GM19193 (cell line): ENCODE data around the gene OOSP4B.

ENCODE experiments used
- POLR2A ChIP-seq: IDR thresholded peaks from 4 replicates; pipeline ENCODE4 v1.6.1; 2011; ENCODE audit not compliant: insufficient read depth, insufficient read length; ENCODE audit errors: extremely low read depth

OOSP4B gene

DNA sequence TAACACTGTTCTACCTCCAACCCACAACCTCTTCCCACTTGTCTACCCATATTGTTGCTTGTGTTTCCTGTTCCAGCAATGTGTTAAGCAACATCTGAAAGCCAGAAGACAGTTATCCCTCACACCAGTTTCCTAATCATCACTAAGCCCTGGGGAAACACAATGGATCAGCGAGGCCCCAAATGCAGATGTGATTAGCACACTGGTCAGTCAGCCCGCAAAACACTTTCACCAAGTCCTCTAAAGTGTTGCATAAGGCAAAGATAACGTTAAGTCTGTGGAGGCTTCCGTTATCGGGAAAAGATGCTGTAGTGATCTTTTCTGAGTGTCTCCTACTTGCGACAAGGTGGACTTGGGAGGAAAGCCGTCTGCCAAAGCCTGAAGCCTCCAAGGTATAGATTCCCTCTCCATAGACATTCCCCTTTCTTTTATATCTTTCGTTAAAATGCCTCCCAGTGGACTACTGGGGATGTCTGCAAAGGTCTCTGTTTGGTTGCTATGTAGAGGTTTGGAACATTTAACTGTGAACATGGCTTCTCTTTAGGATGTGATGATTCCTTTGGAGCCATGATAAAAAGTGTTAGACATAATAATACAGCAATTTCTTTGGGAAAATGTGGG is 39.5 kb downstream of the OOSP4B start, which contains the start of gene MS4A3:
Gene MS4A3, plus strand, starts transcription at position 317 of the 621 bp plus-strand sequence. CDS start 4,496 bp downstream, outside the sequence.
- TF ChIP-seq POLR2A = no peak

DNA sequence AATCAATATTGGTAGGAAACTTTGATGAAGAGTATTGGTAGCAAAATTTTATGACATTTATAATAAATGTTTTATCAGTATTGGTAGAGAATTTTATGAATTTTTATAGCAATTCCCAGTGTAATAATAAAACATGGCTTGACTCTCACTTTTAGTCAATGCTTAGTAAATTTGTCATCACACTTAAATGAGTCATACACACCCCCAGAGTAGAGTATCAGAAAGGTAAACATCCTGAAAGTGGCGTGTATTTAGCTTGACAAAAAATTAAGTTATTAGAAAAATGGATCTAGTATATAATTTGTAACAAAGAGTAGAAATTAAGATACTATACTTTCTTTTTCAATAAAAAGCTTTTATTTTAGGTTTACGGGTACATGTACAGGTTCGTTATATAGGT is 42.1 kb downstream of the OOSP4B start:
- TF ChIP-seq POLR2A = no peak

GRCh38 chr11:60059521-60060240 is 42.7 kb downstream of the OOSP4B start:
- no peak for TF ChIP-seq POLR2A

GRCh38 chr11:60064111-60064510 is 47.1 kb downstream of the OOSP4B start:
- TF ChIP-seq POLR2A = no peak

DNA sequence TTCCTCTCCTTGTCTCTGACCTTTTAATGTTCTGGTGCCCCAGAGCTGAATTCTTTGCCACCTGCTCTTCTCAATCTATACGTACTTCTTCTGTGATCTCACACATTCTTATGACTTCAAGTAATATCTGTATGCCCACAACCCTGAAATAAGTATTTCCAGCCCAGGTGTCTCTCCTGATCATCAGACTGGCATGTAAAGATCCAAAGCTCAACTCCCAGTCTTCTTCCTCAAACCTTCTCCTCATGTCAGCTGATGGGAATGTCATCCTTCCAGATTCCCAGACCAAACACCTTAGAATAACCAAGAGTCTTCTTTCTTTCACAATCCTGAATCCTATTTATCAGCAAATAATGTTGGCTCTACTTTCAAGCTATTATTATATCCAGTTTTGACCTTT is 48.8 kb downstream of the OOSP4B start:
- TF ChIP-seq POLR2A = no peak

DNA sequence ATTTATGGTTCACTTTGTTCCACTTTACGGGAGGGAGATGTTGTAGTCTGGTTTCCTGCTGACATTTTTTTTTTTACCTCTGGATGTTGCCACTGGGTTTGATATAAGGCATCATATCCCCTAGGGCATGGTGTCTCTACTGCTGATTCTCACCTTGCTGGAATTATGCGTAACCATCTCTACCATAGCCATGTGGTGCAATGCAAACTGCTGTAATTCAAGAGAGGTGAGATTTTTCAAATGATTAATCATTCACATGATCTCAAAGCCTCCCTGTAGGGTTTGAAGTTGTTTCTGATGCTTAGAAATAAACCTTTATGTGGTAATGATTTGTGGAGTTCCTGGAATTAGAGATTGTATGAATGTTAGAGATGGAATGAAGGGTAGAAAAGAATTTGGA is 52.5 kb downstream of the OOSP4B start:
- TF ChIP-seq POLR2A = no peak

DNA sequence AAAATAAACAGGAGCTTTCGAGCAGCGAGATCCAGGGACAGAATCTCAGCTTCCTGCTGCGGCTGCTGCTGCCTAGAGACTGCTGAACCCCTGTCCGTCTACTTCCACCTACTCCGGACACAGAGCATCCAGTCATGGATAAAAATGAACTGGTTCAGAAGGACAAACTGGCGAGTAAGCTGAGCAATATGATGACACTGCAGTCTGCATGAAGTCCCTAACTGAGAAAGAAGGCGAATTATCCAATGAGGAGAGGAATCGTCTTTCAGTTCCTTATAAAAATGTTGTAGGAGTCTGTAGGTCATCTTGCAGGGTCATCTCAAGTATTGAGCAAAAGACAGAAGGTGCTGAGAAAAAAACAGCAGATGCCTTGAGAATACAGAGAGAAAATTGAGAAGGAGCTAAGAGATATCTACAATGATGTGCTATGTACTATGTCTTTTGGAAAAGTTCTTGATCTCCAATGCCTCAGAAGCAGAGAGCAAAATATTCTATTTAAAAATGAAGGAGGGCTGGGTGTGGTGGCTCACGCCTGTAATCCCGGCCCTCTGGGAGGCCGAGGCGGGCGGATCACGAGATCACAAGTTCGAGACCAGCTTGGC is 60.3 kb downstream of the OOSP4B start:
- no peak for TF ChIP-seq POLR2A

GRCh38 chr11:60077981-60078380 is 61.0 kb downstream of the OOSP4B start:
- TF ChIP-seq POLR2A = no peak

GRCh38 chr11:60078745-60079144 is 61.8 kb downstream of the OOSP4B start:
- no peak for TF ChIP-seq POLR2A

DNA sequence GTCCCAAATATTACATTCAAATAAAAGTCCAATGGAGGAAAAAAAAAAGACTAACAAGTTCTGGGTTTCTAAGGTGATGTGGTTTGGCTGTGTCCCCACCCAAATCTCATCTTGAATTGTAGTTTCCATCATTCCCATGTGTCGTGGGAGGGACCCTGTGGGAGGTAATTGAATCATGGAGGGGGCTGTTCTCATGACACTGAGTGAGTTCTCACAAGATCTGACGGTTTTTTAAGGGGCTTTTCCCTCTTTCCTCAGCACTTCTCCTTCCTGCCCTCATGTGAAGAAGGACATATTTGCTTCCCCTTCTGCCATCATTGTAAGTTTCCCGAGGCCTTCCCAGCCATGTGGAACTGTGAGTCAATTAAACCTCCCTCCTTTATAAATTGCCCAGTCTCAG is 63.6 kb downstream of the OOSP4B start:
- TF ChIP-seq POLR2A = no peak
